GM21529 (cell line): Measurements from ENCODE around the gene GIGYF1.

Experiments
- ATAC-seq: cut with Tn5 transposase; IDR thresholded peaks from one replicate; pipeline ENCODE4 v1.9.1; 2021; ENCODE audit not compliant: unreplicated experiment

Gene GIGYF1

GRCh38 chr7:100640517-100641440, 53.3 kb downstream of the GIGYF1 start:
- ATAC-seq = no peak

GRCh38 chr7:100639995-100640516, 54.0 kb downstream of the GIGYF1 start:
- no peak for ATAC-seq

DNA sequence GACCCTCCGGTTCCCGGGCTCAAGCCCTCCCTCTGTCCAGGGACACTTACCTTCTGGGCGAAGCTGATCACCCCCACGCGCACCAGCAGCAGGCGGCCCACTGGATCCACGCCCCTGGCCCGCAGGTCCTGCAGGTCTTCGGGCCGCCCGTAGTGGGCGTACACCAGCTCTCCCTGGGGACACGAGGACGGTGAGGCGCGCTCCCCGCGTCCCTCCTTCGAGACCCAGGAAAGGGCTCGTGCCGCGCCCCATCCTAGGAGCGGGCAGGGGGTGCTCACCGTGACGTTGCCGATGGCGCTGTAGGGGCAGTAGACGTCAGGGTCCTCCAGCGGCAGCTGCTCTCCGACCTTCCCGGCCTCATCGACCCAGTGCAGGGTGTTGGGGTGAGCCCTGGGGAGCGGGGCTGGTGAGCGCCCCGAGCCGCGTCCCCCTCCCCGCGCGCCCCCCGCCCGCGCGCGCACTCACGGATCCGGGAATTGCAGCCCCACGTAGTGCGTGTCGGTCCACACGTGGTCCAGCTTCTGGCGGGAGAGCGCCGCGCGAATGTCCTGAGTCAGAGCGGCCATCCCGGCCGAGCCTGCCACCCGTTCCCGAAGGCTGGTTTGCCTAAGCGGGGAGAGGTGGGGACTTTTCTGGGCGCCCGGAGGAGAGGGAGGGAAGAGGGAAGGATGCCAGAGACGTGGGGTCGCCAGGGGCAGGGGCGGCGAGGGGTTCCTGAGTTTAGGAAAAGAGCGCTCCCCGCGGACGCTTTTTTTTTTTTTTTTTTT, 60.9 kb downstream of the GIGYF1 start:
- ATAC-seq = peak; percentile 55

GRCh38 chr7:100630066-100630465, 64.0 kb downstream of the GIGYF1 start:
- ATAC-seq = no peak
